ENCODE measurements around the gene SPOCK2. TPM values are rescaled to one million over a fixed set of nuclear protein-coding genes. Genes with fewer than 3 reads are reported as not detected.

The SPOCK2 gene
- total RNA-seq, 1 experiment from 2014 or later = 1.1 TPM

GRCh38 chr10:72011976-72012512 lies 76.3 kb downstream of the SPOCK2 start (continued):
- TF ChIP-seq CEBPB (IDR thresholded peaks at IDR 0.05; ENCODE audit: low read depth) = no peak

GRCh38 chr10:72011468-72011867 lies 76.9 kb downstream of the SPOCK2 start:
- H3K9ac ChIP-seq (ENCODE audit: low read length) = no peak overlapping the region
- H3K36me3 ChIP-seq (ENCODE audit: control insufficient read depth in 1 of 2, insufficient read depth in 2 of 2, low read length in 2 of 2) = peaks cover 2 to 7% of the 10 kb centered on the region in 2 experiments; a peak in 3 of 4 replicates
- DNase-seq (ENCODE audit: low read depth, low spot score) (no peak), ATAC-seq (no peak)
- POLR2A ChIA-PET = no interaction called here
- H3K4me2 ChIP-seq (ENCODE audit: low read length) = no peak overlapping the region
- no peak for TF ChIP-seq SP1 (IDR thresholded peaks at IDR 0.05; ENCODE audit: low read depth)
- no peak for TF ChIP-seq ZFX (IDR thresholded peaks at IDR 0.05)
- no peak for TF ChIP-seq ELF1 (IDR thresholded peaks at IDR 0.05; ENCODE audit: borderline replicate concordance, low read depth)
- no peak for TF ChIP-seq EZH2phosphoT487 (IDR thresholded peaks at IDR 0.05; ENCODE audit: borderline replicate concordance)
- TF ChIP-seq CBX3 (IDR thresholded peaks at IDR 0.05; ENCODE audit: low read depth) = no peak
- TF ChIP-seq EGR1 (IDR thresholded peaks at IDR 0.05; ENCODE audit: low read depth) = no peak
- TF ChIP-seq POLR2A (IDR thresholded peaks at IDR 0.05; ENCODE audit: borderline replicate concordance, extremely low read depth, insufficient read depth, insufficient read length) = no peak
- TF ChIP-seq, protein P1, sequence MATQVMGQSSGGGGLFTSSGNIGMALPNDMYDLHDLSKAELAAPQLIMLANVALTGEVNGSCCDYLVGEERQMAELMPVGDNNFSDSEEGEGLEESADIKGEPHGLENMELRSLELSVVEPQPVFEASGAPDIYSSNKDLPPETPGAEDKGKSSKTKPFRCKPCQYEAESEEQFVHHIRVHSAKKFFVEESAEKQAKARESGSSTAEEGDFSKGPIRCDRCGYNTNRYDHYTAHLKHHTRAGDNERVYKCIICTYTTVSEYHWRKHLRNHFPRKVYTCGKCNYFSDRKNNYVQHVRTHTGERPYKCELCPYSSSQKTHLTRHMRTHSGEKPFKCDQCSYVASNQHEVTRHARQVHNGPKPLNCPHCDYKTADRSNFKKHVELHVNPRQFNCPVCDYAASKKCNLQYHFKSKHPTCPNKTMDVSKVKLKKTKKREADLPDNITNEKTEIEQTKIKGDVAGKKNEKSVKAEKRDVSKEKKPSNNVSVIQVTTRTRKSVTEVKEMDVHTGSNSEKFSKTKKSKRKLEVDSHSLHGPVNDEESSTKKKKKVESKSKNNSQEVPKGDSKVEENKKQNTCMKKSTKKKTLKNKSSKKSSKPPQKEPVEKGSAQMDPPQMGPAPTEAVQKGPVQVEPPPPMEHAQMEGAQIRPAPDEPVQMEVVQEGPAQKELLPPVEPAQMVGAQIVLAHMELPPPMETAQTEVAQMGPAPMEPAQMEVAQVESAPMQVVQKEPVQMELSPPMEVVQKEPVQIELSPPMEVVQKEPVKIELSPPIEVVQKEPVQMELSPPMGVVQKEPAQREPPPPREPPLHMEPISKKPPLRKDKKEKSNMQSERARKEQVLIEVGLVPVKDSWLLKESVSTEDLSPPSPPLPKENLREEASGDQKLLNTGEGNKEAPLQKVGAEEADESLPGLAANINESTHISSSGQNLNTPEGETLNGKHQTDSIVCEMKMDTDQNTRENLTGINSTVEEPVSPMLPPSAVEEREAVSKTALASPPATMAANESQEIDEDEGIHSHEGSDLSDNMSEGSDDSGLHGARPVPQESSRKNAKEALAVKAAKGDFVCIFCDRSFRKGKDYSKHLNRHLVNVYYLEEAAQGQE (IDR thresholded peaks at IDR 0.05; ENCODE audit: low read depth) = no peak
- H3K79me2 ChIP-seq (ENCODE audit: insufficient read depth, low read length) = no peaks in the 10 kb centered on the region
- no peaks in the 10 kb centered on the region for H3K4me1 ChIP-seq (ENCODE audit: control insufficient read depth in 1 of 2, insufficient read depth in 2 of 2, low read length in 2 of 2)
- H3K27me3 ChIP-seq (ENCODE audit: insufficient read depth, low read length) = no peaks in the 10 kb centered on the region
- no peak overlapping the region for H2AFZ ChIP-seq (ENCODE audit: low read depth, low read length, poor library complexity, severe bottlenecking)
- no peaks in the 10 kb centered on the region for H3K9me3 ChIP-seq (ENCODE audit: control insufficient read depth in 1 of 2, insufficient read depth in 1 of 2, low read depth in 1 of 2, low read length in 2 of 2)
- CTCF ChIA-PET = no interaction called here
- RAD21 ChIA-PET (ENCODE audit: low non-redundant PET in 1 of 2, low total read pairs in 2 of 2, uncharacterized antibody in 2 of 2, unreplicated experiment in 2 of 2) = no interaction called here
- no peaks in the 10 kb centered on the region for H4K20me1 ChIP-seq (ENCODE audit: insufficient read depth)
- no peak overlapping the region for H3K4me3 ChIP-seq (replicated peaks in 1 of 2; ENCODE audit: low read depth in 1 of 2, low read length in 2 of 2)
- H3K27ac ChIP-seq (ENCODE audit: low read depth, low read length) = no peak overlapping the region
- no TSS peak for BruUV-seq (replicated peaks)
- intact Hi-C loops (cut with micrococcal nuclease) = no loop called here
- no peaks in the 10 kb centered on the region for H3K9me2 ChIP-seq (ENCODE audit: insufficient read depth)
